Subcutaneous adipose tissue (tissue), 4 donors: ENCODE results near the gene ALDH1A1. TPM values are rescaled to one million over a fixed set of nuclear protein-coding genes. Genes with fewer than 3 reads are reported as not detected.

Experiments
- CTCF ChIP-seq: fragments of 450-650 bp; IDR thresholded peaks from one replicate; pipeline ENCODE4 v1.5.1; 2016; ENCODE audit warnings: low read depth, mild to moderate bottlenecking, control low read depth, antibody characterized with exemption, moderate library complexity
- total RNA-seq, 4 donors: library from RNA; depleted of rRNA; stranded (reverse); fragments of >200 nt; gene quantifications; one replicate each; pipeline ENCODE4 v1.1.0, GENCODE V29; 2016

The ALDH1A1 gene
- total RNA-seq, result 100 to 1,000 TPM in 2 of 4 donors, 10 to 100 TPM in 2; 57.2 to 121 (median 85.8) TPM

GRCh38 chr9:72952914-72953313, at the start of gene ALDH1A1:
ALDH1A1 (minus strand) TSS chr9:72953053; CDS start chr9:72953000, 53 bp downstream.
- no peak for TF ChIP-seq CTCF

GRCh38 chr9:73001860-73002259, 49.0 kb upstream of the ALDH1A1 start:
- no peak for TF ChIP-seq CTCF

- TF ChIP-seq CTCF, result no peak
Measured at GRCh38 chr9:72998363-72998762, 45.5 kb upstream of the ALDH1A1 start.

GRCh38 chr9:72997387-72997995, 44.6 kb upstream of the ALDH1A1 start:
- TF ChIP-seq CTCF, result no peak

- no peak for TF ChIP-seq CTCF
Measured at GRCh38 chr9:72996684-72997314, 43.9 kb upstream of the ALDH1A1 start.

- TF ChIP-seq CTCF, result no peak
Measured at GRCh38 chr9:72996114-72996513, 43.3 kb upstream of the ALDH1A1 start.

- TF ChIP-seq CTCF, result no peak
Measured at GRCh38 chr9:72995131-72996024, 42.5 kb upstream of the ALDH1A1 start.
